Measurements from ENCODE around the gene UNC93B1. TPM values are rescaled to one million over a fixed set of nuclear protein-coding genes. Genes with fewer than 3 reads are reported as not detected.
A peak's percentile ranks its signal among the peaks of the same experiment; 100 is the strongest.

UNC93B1 gene
- total and polyA plus RNA-seq, 10 donors: 110 to 192 (median 132) TPM

DNA sequence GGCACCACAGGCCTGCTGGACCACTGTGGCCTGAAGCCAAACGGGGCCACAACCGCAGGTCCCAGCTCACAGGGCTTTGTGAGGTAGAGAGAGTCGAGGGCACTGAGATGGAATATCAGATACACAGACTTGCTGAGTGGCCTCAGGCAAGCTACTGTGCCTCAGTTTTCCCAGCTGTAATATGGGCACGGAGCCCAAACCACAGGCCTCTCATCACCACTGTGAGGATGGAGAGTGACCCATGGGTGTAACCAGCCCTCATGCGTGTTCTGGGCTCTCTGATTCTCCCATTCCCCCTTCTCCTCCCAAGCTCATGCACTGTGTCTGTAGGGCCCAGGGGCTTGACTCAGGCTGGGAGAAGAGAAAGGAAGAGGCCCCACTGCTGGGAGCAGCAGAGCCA, 4.2 kb downstream of the UNC93B1 start:
- DNase-seq: no peak
- no peak overlapping the region for H3K4me3 ChIP-seq
- peak overlapping the region in 3 of 8 donors; percentile 17 to 97 (median 25) for H3K27ac ChIP-seq
- intact Hi-C loops (cut with DNase I; ENCODE audit: low total_unique reads): no loop called here
- TF ChIP-seq POLR2AphosphoS5 (IDR thresholded peaks at IDR 0.05) (peak in 1 of 3 donors; percentile 28), POLR2A (IDR thresholded peaks at IDR 0.05) (no peak)
- TF ChIP-seq, protein P1, sequence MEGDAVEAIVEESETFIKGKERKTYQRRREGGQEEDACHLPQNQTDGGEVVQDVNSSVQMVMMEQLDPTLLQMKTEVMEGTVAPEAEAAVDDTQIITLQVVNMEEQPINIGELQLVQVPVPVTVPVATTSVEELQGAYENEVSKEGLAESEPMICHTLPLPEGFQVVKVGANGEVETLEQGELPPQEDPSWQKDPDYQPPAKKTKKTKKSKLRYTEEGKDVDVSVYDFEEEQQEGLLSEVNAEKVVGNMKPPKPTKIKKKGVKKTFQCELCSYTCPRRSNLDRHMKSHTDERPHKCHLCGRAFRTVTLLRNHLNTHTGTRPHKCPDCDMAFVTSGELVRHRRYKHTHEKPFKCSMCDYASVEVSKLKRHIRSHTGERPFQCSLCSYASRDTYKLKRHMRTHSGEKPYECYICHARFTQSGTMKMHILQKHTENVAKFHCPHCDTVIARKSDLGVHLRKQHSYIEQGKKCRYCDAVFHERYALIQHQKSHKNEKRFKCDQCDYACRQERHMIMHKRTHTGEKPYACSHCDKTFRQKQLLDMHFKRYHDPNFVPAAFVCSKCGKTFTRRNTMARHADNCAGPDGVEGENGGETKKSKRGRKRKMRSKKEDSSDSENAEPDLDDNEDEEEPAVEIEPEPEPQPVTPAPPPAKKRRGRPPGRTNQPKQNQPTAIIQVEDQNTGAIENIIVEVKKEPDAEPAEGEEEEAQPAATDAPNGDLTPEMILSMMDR (IDR thresholded peaks at IDR 0.05 in 8 of 11, conservative IDR thresholded peaks at IDR 0.05 in 3 of 11): no peak
- no peaks in the 10 kb centered on the region for H3K27me3 ChIP-seq (replicated peaks in 1 of 7)
- 91 to 98% (median 94%) methylated on average over 4 to 5 of the region's 5 CpGs for WGBS, 5 donors
- H3K36me3 ChIP-seq: peaks cover 0 to 77% (median 24%) of the 10 kb centered on the region in 6 donors
- peaks cover 9 to 95% (median 82%) of the 10 kb centered on the region in 6 donors for H3K4me1 ChIP-seq
- no peaks in the 10 kb centered on the region for H3K9me3 ChIP-seq

DNA sequence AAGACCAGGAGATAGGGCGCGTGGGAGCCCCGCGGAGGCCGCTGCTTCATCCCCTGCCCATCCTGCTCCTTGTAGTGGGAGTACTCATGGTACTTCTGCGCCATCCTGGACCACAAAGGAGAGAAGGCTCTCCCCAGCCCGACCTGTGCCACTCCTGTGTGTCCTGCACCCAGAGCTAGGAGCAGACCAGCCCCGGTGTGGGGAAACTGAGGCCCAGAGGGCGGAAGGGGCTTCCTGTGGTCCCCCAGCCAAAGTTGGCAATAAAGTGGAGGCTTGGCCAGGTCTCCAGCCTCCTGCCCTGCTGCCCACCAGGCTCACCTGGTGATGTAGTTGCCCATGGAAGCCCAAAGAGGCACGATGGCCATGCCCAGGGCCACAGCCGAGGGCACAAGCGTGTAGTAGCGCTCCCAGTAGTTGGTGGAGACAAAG, 4.7 kb downstream of the UNC93B1 start:
- H3K4me1 ChIP-seq: peaks cover 5 to 95% (median 82%) of the 10 kb centered on the region in 6 donors
- intact Hi-C loops (cut with DNase I; ENCODE audit: low total_unique reads): no loop called here
- DNase-seq: no peak
- no peak overlapping the region for H3K4me3 ChIP-seq
- no peaks in the 10 kb centered on the region for H3K27me3 ChIP-seq (replicated peaks in 1 of 7)
- peaks cover 0 to 82% (median 26%) of the 10 kb centered on the region in 6 donors for H3K36me3 ChIP-seq
- WGBS, 5 donors: 97 to 99% (median 97%) methylated on average over 12 to 13 of the region's 13 CpGs
- H3K9me3 ChIP-seq: no peaks in the 10 kb centered on the region
- TF ChIP-seq POLR2AphosphoS5 (IDR thresholded peaks at IDR 0.05) (peak in 2 of 3 donors; percentile 42 to 57), POLR2A (IDR thresholded peaks at IDR 0.05) (no peak)
- peak overlapping the region in 4 of 8 donors; percentile 13 to 97 (median 21) for H3K27ac ChIP-seq

DNA sequence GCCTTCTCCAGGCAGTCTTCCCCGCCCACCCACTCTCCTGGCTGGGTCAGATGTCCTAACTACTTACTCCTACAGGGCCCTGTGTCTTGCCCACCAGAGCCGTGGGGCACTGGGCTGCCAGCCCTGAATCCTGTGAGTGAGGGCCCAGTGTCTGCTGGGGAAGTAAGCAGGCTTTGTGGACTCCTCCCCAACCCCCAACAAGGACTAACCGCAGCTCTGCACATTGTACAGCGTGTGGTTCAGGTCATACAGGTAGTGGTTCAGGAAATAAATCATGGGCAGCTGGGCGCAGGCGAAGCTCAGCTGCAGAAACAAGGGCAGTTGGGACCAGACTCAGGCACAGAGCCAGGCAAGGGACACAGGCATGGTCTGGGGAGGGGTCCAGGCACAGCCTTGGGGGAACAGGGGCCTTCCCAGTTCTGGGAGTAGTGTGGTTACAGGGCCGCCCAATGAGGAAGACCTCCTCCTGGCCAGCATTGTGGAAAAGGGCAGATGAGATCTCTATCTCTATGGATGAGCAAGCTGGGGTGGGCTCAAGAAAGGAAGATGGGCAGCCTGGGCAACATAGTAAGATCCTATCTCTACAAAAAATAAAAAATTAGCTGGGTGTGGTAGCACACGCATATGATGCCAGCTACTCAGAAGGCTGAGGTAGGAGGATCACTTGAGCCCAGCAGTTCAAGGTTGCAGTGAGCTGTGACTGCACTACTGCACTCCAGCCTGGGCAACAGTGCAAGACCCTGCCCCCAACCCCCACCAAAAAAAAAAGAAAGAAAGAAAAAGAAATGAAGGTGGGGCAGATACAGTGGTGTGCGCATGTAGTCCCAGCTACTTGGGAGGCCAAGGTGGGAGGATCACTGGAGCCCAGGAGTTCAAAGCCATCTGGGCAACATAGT, 5.5 kb downstream of the UNC93B1 start:
- Histone ChIP-seq H3K27ac (peak overlapping the region in 4 of 8 donors; percentile 8 to 64 (median 33)), H3K27me3 (replicated peaks in 1 of 7) (no peaks in the 10 kb centered on the region), H3K9me3 (no peaks in the 10 kb centered on the region), H3K4me3 (no peak overlapping the region), H3K36me3 (peaks cover 0 to 90% (median 26%) of the 10 kb centered on the region in 6 donors), H3K4me1 (peaks cover 3 to 95% (median 85%) of the 10 kb centered on the region in 6 donors)
- DNase-seq: no peak
- TF ChIP-seq POLR2A (IDR thresholded peaks at IDR 0.05): no peak
- TF ChIP-seq, protein P1 (IDR thresholded peaks at IDR 0.05 in 8 of 11, conservative IDR thresholded peaks at IDR 0.05 in 3 of 11): no peak
- TF ChIP-seq POLR2AphosphoS5 (IDR thresholded peaks at IDR 0.05): peak in 2 of 3 donors; percentile 54 to 59
- intact Hi-C loops (cut with DNase I; ENCODE audit: low total_unique reads): no loop called here
- WGBS, 5 donors: 57 to 69% (median 66%) methylated on average over 9 of the region's 9 CpGs

DNA sequence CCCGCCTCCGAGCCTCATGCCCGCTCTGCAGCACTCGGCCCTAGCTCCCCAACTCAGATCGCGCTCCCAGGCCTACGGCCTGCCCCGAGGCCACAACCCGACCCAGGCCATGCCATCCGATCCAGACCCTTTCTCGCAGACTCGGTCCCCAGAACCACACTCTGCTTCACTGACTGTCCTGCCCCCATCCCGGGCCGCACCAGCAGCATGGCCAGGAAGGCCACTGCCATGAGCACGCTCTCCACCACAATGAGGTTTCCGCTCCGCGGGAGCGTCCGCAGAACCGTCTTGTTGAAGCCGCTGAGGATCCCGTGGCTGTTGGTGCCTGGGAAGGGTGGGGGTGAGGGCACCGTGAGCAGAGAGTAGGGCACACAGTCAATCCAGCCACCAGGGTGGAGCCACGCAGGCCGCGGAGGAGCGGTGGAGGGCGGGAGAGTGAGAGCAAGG, 6.4 kb downstream of the UNC93B1 start:
- peak; percentile 82 for DNase-seq
- TF ChIP-seq POLR2AphosphoS5 (IDR thresholded peaks at IDR 0.05): peak in 2 of 3 donors; percentile 28 to 73
- TF ChIP-seq, protein P1 (IDR thresholded peaks at IDR 0.05 in 8 of 11, conservative IDR thresholded peaks at IDR 0.05 in 3 of 11): no peak
- 87 to 93% (median 91%) methylated on average over 28 to 29 of the region's 29 CpGs for WGBS, 5 donors
- Histone ChIP-seq H3K27ac (peak overlapping the region in 5 of 8 donors; percentile 8 to 64 (median 20)), H3K27me3 (replicated peaks in 1 of 7) (no peaks in the 10 kb centered on the region), H3K36me3 (peaks cover 0 to 99% (median 27%) of the 10 kb centered on the region in 6 donors), H3K4me3 (no peak overlapping the region), H3K9me3 (no peaks in the 10 kb centered on the region), H3K4me1 (peaks cover 3 to 86% (median 77%) of the 10 kb centered on the region in 6 donors)
- intact Hi-C loops (cut with DNase I; ENCODE audit: low total_unique reads): no loop called here
